H1 (cell line): ENCODE measurements around the gene TAF1L. TPM values are rescaled to one million over a fixed set of nuclear protein-coding genes. Genes with fewer than 3 reads are reported as not detected.

Experiments
- CEBPB ChIP-seq: IDR thresholded peaks from 2 replicates; pipeline ENCODE4 v1.6.1; 2012; ENCODE audit warnings: low read depth, low read length
- CTBP2 ChIP-seq: IDR thresholded peaks from 2 replicates; pipeline ENCODE4 v1.7.0; 2011; ENCODE audit warnings: borderline replicate concordance, mild to moderate bottlenecking, moderate library complexity, mixed read lengths, low read length; ENCODE audit not compliant: insufficient read depth, insufficient read length
- EZH2 ChIP-seq: fragments of 200-600 bp; sonication (generic); IDR thresholded peaks from 2 replicates; pipeline ENCODE4 v1.7.1; 2012; ENCODE audit warnings: low read depth, mild to moderate bottlenecking, moderate library complexity, low read length, inconsistent platforms; ENCODE audit not compliant: severe bottlenecking
- GABPA ChIP-seq: IDR thresholded peaks from 2 replicates; pipeline ENCODE4 v1.6.1; 2011; ENCODE audit warnings: mild to moderate bottlenecking, low read length, moderate library complexity, borderline replicate concordance; ENCODE audit not compliant: insufficient read depth
- KDM1A ChIP-seq: fragments of 200-600, 300-600 bp; sonication (generic); IDR thresholded peaks from 2 replicates; pipeline ENCODE4 v1.7.1; 2016; ENCODE audit warnings: mild to moderate bottlenecking, low read length, borderline replicate concordance
- RAD21 ChIP-seq, 2 experiments: IDR thresholded peaks in 1 of 2; conservative IDR thresholded peaks in 1 of 2; 2 replicates each; pipeline ENCODE4 v1.6.1; 2011; ENCODE audit warnings: low read depth in 2 of 2, low read length in 2 of 2, improper control_type of control experiment in 1 of 2, inconsistent platforms in 1 of 2, mild to moderate bottlenecking in 1 of 2, moderate library complexity in 1 of 2
- polyA plus RNA-seq, 7 experiments: library from polyadenylated mRNA; depleted of rRNA in 3 of 7; stranded (reverse) in 5 of 7; unstranded in 2 of 7; fragments of >200 nt in 5 of 7; fragments of 200-250 nt in 2 of 7; gene quantifications; 1 replicate in 5 of 7; 2 replicates in 1 of 7; 4 replicates in 1 of 7; pipeline versions ENCODE4 v1.2.1 to v1.2.3, GENCODE V29; 2011 to 2013; ENCODE audit warnings: missing spikeins in 2 of 7, mixed read lengths in 2 of 7
- total RNA-seq: library from RNA; stranded (reverse); fragmentation: NEBNext Ultra II Directional; extraction: Animal tissue kit (Norgen Biotek cat#: 25700); gene quantifications from 2 replicates; pipeline ENCODE4 v1.2.1, GENCODE V29; 2021
- TF ChIP-seq, protein P1 (sequence below): fragments of 300-600 bp; sonication (generic); IDR thresholded peaks from 2 replicates; pipeline ENCODE4 v1.7.1; 2012; ENCODE audit warnings: low read length, moderate library complexity, mild to moderate bottlenecking, inconsistent platforms; ENCODE audit not compliant: insufficient replicate concordance

TAF1L gene
- total and polyA plus RNA-seq, 2 of the 8 experiments (the other 6 are each of a cell fraction or from before 2014, with no cell fraction given), result not detected

DNA sequence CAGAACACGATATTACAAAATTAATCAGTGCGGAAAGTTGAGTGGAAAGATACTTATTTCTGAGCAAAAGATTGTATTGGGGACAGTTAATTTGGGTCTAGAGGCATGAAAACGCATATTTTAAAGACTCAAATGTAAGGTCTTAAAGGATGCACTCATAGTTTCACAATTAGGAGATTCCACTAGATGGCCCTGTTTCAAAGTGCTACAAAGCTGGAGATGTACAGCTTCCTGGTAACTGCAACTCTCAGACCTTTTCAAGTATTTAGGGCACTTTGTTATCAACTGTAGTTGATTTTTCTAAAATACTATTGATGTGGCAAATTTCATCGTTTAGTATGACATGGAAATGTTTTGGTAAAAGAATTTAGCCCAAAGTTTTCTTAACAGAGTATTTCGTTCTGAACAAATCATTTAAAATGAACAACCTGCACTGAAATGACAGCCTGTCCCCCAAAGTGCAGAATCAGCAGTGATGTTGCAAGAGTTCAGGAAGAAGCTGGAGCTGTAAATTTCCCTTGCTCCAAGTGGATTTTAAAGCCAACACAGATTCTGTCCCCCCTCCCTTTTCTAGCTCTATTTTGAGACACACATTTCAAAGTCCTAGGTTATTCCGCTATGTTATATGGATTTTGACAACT, 46.3 kb downstream of the TAF1L start (continued):
- TF ChIP-seq, protein P1, sequence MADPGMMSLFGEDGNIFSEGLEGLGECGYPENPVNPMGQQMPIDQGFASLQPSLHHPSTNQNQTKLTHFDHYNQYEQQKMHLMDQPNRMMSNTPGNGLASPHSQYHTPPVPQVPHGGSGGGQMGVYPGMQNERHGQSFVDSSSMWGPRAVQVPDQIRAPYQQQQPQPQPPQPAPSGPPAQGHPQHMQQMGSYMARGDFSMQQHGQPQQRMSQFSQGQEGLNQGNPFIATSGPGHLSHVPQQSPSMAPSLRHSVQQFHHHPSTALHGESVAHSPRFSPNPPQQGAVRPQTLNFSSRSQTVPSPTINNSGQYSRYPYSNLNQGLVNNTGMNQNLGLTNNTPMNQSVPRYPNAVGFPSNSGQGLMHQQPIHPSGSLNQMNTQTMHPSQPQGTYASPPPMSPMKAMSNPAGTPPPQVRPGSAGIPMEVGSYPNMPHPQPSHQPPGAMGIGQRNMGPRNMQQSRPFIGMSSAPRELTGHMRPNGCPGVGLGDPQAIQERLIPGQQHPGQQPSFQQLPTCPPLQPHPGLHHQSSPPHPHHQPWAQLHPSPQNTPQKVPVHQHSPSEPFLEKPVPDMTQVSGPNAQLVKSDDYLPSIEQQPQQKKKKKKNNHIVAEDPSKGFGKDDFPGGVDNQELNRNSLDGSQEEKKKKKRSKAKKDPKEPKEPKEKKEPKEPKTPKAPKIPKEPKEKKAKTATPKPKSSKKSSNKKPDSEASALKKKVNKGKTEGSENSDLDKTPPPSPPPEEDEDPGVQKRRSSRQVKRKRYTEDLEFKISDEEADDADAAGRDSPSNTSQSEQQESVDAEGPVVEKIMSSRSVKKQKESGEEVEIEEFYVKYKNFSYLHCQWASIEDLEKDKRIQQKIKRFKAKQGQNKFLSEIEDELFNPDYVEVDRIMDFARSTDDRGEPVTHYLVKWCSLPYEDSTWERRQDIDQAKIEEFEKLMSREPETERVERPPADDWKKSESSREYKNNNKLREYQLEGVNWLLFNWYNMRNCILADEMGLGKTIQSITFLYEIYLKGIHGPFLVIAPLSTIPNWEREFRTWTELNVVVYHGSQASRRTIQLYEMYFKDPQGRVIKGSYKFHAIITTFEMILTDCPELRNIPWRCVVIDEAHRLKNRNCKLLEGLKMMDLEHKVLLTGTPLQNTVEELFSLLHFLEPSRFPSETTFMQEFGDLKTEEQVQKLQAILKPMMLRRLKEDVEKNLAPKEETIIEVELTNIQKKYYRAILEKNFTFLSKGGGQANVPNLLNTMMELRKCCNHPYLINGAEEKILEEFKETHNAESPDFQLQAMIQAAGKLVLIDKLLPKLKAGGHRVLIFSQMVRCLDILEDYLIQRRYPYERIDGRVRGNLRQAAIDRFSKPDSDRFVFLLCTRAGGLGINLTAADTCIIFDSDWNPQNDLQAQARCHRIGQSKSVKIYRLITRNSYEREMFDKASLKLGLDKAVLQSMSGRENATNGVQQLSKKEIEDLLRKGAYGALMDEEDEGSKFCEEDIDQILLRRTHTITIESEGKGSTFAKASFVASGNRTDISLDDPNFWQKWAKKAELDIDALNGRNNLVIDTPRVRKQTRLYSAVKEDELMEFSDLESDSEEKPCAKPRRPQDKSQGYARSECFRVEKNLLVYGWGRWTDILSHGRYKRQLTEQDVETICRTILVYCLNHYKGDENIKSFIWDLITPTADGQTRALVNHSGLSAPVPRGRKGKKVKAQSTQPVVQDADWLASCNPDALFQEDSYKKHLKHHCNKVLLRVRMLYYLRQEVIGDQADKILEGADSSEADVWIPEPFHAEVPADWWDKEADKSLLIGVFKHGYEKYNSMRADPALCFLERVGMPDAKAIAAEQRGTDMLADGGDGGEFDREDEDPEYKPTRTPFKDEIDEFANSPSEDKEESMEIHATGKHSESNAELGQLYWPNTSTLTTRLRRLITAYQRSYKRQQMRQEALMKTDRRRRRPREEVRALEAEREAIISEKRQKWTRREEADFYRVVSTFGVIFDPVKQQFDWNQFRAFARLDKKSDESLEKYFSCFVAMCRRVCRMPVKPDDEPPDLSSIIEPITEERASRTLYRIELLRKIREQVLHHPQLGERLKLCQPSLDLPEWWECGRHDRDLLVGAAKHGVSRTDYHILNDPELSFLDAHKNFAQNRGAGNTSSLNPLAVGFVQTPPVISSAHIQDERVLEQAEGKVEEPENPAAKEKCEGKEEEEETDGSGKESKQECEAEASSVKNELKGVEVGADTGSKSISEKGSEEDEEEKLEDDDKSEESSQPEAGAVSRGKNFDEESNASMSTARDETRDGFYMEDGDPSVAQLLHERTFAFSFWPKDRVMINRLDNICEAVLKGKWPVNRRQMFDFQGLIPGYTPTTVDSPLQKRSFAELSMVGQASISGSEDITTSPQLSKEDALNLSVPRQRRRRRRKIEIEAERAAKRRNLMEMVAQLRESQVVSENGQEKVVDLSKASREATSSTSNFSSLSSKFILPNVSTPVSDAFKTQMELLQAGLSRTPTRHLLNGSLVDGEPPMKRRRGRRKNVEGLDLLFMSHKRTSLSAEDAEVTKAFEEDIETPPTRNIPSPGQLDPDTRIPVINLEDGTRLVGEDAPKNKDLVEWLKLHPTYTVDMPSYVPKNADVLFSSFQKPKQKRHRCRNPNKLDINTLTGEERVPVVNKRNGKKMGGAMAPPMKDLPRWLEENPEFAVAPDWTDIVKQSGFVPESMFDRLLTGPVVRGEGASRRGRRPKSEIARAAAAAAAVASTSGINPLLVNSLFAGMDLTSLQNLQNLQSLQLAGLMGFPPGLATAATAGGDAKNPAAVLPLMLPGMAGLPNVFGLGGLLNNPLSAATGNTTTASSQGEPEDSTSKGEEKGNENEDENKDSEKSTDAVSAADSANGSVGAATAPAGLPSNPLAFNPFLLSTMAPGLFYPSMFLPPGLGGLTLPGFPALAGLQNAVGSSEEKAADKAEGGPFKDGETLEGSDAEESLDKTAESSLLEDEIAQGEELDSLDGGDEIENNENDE, result no peak
- TF ChIP-seq RAD21 (IDR thresholded peaks at IDR 0.05 in 1 of 2, conservative IDR thresholded peaks at IDR 0.05 in 1 of 2; ENCODE audit: low read depth in 2 of 2, low read length in 2 of 2), result peak; percentile 64 to 74
- TF ChIP-seq KDM1A, result no peak
- TF ChIP-seq EZH2, result no peak
- no peak for TF ChIP-seq CTBP2
- no peak for TF ChIP-seq GABPA
- peak; percentile 23; the same call in 1 of the 2 replicates for TF ChIP-seq CEBPB
